ENCODE results near the gene A1BG. TPM values are rescaled to one million over a fixed set of nuclear protein-coding genes. Genes with fewer than 3 reads are reported as not detected.
A peak's percentile ranks its signal among the peaks of the same experiment; 100 is the strongest.
"Not testable (repeated sequence)": the region's sequence is repeated elsewhere in the genome, so short reads cannot be mapped to it uniquely, and the experiment has no call there.

Gene A1BG
- polyA plus RNA-seq, 10 donors = 1.1 to 7.3 (median 3.2) TPM

DNA sequence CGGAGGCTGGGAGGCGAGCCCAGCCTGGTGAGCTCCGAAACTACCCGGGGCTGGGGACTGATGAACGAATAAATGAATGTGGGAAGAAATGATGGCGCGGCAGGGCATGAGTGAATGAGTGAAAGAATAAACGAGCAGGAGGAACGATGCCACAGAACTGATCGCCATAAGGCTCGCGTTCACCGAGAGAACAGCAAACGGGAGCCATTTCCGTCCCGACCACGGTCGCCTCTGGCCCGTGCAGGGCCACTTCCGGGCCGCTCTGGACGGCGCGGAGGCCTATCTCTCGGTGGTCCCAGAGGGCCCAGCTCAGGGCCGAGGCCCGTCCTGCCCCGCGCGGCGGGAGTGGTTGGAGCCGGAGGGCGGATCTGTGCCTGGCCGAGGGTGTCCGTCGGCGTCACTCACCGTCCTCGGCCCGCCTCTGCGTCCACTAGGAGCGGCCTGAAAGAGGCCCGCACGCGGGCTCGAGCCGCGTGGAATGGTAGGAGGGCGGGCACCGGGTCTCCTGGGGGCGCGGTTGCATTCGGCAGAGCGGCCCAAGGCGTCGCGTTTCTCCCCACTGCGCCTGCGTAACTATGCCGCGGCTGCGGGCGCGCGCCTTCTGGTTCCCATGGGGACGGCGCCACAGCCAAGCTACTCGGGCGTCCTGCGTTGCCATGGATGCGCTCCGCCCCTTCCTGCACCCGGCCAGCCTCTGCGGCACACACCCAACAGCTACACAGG, 9.1 kb upstream of the A1BG start, which contains the start of gene ZNF497:
ZNF497 (minus strand) TSS at position 480 of the 723 bp plus-strand sequence. CDS start 5,116 bp downstream, outside the sequence.
- peak; percentile 95 to 99 (median 97) for DNase-seq

- no peak for DNase-seq
Observed at GRCh38 chr19:58361900-58362271, 8.6 kb upstream of the A1BG start.

GRCh38 chr19:58357481-58358145, 4.3 kb upstream of the A1BG start:
- DNase-seq = no peak

DNA sequence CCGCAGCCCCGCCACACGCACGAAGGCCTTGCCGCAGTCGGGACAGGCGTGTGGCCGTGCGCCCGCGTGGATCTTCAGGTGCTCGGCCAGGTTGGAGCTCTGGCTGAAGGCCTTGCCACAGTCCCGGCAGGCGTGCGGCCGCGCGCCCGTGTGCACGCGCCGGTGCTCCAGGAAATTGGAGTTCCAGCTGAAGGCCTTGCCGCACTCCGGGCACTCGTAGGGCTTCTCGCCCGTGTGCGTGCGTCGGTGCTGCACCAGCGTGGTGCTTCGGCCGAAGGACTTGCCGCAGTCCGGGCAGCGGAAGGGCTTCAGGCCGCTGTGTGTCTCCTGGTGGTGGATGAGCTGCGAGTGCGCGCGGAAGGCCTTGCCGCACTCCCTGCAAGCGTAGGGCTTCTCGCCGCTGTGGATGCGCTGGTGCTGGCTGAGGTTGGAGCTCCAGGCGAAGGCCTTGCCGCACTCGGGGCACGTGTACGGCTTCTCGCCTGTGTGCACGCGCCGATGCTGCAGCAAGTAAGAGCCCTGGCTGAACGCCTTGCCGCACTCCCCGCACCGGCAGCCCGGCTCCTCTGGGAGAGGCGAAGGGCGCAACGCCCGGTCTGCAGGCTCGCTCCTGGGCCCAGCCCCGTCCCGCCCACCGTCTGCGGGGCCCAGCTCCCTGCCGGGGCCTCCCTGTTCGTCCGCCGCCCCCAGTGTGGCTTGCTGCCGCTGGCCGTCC, 3.6 kb upstream of the A1BG start:
- peak in 2 of 3 donors; percentile 34 to 77 for DNase-seq

DNA sequence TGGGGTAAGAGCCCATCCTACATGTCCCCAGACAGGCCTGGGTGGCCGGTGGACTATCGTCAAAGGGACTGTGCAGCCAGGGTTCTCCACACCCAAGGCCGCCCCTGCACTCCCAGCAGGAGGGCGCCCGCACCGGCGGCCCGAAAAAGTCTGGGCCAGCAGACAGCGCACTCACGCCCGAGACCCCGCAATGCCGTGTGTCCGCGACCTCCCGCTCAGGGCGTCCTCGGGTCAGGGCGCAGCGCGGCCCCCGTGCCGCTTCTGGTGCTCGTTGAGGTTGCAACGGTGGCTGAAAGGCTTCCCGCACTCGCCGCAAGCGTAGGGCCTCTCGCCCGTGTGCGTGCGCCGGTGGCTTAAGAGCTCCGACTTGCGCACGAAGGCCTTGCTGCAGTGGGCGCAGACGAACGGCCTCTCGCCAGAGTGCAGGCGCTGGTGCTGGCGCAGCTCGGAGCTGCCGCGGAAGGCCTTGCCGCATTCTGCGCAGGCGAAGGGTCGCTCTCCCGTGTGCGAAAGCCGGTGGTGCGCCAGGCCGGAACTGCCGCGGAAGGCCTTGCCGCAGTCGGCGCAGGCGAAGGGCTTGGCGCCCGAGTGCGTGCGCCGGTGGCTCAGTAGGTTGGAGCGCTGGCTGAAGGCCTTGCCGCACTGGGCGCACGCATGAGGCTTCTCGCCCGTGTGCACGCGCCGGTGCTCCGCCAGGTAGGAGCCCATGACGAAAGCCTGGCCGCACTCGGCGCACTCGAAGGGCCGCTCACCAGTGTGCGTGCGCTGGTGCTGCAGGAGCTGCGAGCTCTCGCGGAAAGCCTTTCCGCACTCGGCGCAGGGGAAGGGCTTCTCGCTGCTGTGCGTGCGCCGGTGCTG, 2.8 kb upstream of the A1BG start:
- DNase-seq = peak in 2 of 3 donors; percentile 30 to 79

GRCh38 chr19:58355215-58355796, 2.0 kb upstream of the A1BG start:
- DNase-seq = no peak

- no peak for DNase-seq
Observed at GRCh38 chr19:58354478-58355030, 1.3 kb upstream of the A1BG start.

DNA sequence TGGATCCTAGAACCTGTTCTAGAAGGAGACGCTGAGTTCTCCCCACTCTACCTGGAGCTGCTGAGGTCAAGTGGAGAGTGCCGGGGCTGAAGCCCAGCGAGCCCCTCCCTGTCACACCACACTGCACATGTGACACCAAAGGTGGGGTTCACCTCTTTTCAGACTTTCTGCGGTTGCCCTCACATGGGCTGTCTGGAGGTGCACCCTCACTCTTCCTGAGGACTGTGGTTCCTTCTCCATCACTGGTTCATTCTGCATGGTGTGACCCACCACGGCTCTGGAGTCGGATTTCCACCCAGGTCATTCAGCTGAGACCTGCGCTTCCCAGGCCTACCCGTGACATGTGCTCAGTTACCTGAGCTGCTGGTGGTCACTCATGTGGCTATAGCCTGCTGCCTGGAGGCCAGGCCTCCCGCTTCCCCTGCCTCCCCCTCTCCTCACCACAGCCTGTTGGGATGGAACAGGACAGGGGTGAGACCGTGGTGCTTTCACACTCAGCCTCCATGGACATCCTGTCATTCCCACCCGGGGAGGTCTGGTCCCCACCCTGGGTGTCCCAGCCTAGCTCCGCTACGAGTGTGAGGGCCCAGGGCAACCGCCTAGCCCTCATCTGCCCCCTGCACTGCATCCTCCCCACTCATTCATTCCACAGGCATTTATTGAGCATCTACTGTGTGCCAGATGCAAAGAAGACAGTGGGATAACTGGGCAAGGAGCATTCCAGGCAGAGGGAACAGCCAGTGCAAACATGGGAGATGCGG, 605 bp upstream of the A1BG start:
- no peak for DNase-seq

GRCh38 chr19:58351990-58352755, 1.1 kb downstream of the A1BG start:
- DNase-seq = no peak

GRCh38 chr19:58351558-58351878, 1.8 kb downstream of the A1BG start:
- no peak for DNase-seq

GRCh38 chr19:58350871-58351557, 2.3 kb downstream of the A1BG start:
- no peak for DNase-seq

- peak in 1 of 3 donors; percentile 62 for DNase-seq
Observed at GRCh38 chr19:58350001-58350861, 3.1 kb downstream of the A1BG start.

DNA sequence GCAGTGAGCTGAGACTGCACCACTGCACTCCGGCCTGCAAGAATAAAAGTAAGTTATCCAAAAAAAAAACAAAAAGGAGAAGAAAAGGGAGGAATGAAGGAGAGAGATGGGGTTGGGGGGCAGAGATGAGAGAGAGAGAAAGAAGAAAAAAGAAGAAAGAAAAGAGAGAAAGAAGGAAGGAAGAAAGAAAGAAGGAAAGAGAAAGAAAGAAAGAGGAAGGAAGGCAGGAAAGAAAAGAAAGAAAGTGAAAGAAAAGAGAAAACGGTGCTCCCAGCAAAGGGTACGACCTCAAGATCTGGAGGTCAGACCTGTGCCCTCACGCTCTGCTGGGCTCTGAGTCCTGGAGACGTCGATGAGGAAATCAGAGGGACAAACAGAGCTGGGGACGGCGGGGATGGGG, 3.7 kb downstream of the A1BG start:
- no peak for DNase-seq

GRCh38 chr19:58348080-58348479, 5.2 kb downstream of the A1BG start:
- DNase-seq = not testable (repeated sequence)

DNA sequence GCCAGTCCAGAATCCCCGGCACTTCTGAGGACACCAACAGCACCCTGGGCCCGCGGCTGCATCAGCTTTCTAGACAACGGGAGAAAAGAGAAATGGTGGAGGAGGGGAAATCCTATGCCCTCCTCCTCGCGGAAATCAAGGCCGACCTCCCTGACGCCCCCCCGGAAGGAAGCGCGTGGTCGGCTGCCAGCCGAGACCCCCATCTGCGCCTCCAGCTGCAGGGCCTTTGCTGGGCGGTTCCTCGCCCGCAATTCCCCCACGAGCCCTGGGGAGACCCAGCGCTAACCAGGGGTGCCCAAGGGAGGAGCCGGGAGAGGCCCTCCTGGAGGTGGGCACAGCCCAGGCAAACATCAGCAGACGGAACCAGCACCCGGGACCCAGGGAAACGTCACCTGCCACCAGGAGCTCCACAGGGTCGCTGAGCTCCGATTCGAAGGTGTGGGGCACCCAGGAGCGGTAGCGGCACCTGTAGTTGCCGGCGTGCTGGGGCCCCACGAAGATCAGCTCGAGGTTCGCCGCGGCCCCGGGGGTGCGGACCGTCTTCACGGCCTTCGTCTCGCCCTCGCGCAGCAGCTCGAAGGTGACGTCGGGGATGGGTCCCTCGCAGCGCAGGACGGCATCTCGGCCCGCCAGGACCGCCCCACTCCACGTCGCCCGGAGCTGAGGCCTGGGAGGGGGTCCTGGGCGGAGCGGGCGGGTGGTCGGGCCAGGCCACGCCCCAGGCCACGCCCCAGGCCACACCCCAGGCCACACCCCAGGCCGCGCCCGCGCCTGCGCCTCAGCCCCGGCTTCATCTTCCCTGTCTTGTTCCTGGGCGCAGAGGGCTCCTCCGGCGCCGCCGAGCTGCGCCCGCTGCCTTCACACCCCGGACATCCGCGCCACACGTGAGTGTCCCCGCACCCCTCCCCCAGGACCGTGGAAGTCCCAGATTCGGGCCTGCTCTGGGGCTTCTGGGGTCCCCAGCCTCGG, 6.0 kb downstream of the A1BG start:
- DNase-seq = peak; percentile 37 to 66 (median 47)

DNA sequence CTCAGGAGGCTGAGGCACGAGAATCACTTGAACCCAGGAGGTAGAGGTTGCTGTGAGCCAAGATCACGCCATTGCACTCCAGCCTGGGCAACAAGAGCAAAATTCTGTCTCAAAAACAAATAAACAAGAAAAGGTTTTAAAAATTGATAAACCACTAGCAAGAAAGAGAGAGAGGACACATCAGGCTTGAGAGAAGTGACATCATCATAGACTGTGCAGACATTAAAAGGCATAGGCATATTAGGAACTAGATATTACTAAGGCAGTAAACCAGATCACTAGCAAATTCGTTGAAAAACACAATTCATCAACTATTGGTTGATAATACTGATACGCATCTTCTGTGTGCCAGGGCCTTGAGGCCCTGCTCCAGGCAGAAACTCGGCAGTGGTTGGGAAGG, 7.7 kb downstream of the A1BG start:
- no peak for DNase-seq
